ENCODE results near the gene ZBTB46.

GRCh38 chr20:63734946-63735858 lies 95.9 kb downstream of the ZBTB46 start:
- TF ChIP-seq CTCF (IDR thresholded peaks at IDR 0.05) (no peak), POLR2A (IDR thresholded peaks at IDR 0.05) (no peak)
